Esophagus muscularis mucosa (tissue), 4 donors: ENCODE measurements around the gene CAMK1G.

Experiments used
- EP300 ChIP-seq: sonication (generic); formaldehyde crosslinking; IDR thresholded peaks from one replicate; pipeline ENCODE4 v1.6.1; 2017; ENCODE audit warnings: antibody characterized with exemption
- POLR2A ChIP-seq: fragments of 450-650 bp; IDR thresholded peaks from one replicate; pipeline ENCODE4 v1.6.1; 2017; ENCODE audit warnings: antibody characterized with exemption, moderate library complexity, mild to moderate bottlenecking, low read depth
- POLR2AphosphoS5 ChIP-seq, 2 donors: sonication (generic); formaldehyde crosslinking; IDR thresholded peaks; one replicate each; pipeline ENCODE4 v1.6.1; 2017; ENCODE audit warnings: antibody characterized with exemption in 2 of 2
- TF ChIP-seq, protein P1 (sequence below), 3 experiments: fragments of 200-600 bp in 2 of 3; fragments of 450-650 bp in 1 of 3; sonication (generic) in 2 of 3; IDR thresholded peaks; one replicate each; pipeline ENCODE4 v1.5.1; 2017 to 2019; ENCODE audit warnings: antibody characterized with exemption in 3 of 3, mild to moderate bottlenecking in 2 of 3, moderate library complexity in 1 of 3

DNA sequence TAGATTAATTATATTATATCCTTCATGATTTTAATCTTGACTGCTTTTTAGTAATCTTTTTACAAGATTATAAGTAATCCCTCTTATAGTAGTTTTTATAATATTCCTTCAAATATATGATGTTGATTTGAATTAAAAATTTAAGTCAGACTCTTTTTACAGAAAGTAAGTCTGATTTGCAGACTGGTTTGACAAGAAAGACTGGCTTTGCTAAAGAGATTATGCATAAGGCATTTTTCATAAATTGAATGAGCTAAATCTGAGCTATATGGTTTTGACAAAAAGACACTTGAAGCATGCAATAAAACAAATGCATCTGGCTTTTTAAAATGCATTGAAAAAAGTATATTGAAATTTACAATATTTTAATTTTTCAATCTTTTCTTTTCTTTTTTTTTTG lies 26.3 kb upstream of the CAMK1G start:
- TF ChIP-seq, protein P1, sequence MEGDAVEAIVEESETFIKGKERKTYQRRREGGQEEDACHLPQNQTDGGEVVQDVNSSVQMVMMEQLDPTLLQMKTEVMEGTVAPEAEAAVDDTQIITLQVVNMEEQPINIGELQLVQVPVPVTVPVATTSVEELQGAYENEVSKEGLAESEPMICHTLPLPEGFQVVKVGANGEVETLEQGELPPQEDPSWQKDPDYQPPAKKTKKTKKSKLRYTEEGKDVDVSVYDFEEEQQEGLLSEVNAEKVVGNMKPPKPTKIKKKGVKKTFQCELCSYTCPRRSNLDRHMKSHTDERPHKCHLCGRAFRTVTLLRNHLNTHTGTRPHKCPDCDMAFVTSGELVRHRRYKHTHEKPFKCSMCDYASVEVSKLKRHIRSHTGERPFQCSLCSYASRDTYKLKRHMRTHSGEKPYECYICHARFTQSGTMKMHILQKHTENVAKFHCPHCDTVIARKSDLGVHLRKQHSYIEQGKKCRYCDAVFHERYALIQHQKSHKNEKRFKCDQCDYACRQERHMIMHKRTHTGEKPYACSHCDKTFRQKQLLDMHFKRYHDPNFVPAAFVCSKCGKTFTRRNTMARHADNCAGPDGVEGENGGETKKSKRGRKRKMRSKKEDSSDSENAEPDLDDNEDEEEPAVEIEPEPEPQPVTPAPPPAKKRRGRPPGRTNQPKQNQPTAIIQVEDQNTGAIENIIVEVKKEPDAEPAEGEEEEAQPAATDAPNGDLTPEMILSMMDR (IDR thresholded peaks at IDR 0.05), result no peak
- TF ChIP-seq POLR2AphosphoS5 (IDR thresholded peaks at IDR 0.05) (no peak), POLR2A (no peak), EP300 (no peak)
